HS-5 (cell line): ENCODE data around the gene TNK2.
"Not testable (repeated sequence)": the region's sequence is repeated elsewhere in the genome, so short reads cannot be mapped to it uniquely, and the experiment has no call there.

Experiments used
- DNase-seq: peaks from one replicate; pipeline ENCODE4 v3.0.0-alpha.2; 2012; ENCODE audit warnings: low read depth

Gene TNK2

DNA sequence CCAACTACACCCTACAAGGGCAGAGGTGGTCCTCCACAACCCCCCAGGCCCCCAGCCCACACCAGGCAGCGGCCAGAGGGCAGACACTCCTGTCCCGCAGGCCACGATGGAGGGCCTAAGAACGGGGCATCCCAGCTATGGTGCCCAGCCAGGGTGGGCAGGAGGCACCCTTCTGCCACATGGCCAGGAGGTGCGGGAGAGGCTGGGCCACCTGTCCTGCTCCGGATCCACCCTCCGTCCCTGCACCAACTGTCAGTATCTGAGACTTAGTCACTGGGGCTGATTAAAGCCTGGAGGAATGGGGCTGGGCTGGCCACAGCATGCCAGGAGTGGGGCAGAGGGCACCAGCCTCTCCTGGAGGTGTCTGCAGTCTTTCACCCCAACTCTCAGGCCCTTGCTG lies 37.9 kb downstream of the TNK2 start:
- DNase-seq, result no peak

DNA sequence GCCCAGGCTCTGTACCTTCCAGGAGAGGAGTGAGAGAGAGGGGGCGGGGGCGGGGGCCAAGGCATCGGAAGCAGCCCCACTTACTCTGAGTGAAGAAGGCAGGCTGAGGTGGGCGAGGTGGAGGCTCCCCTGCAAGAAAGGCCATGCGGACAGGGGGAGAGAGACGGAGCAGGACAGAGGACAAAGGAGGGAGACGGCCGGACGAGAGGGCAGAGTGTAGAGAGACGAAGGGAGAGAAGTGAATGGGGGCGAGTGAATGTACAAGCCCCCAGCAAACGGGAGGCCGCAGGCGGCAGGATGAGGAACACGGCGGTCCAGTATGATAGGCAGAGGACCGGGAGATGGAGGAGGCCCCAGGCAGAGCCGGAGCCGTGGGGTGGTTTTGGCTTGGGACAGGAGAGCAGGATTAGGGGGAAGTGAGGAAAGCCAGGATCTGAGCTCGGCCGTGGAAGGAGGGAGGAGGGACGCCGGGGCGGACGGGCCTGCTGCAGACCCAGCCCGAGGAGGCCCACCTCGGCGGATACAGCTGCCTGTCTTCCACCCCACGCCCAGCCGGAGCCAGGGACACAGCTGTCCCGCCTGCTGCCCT lies 38.8 kb downstream of the TNK2 start:
- no peak for DNase-seq

DNA sequence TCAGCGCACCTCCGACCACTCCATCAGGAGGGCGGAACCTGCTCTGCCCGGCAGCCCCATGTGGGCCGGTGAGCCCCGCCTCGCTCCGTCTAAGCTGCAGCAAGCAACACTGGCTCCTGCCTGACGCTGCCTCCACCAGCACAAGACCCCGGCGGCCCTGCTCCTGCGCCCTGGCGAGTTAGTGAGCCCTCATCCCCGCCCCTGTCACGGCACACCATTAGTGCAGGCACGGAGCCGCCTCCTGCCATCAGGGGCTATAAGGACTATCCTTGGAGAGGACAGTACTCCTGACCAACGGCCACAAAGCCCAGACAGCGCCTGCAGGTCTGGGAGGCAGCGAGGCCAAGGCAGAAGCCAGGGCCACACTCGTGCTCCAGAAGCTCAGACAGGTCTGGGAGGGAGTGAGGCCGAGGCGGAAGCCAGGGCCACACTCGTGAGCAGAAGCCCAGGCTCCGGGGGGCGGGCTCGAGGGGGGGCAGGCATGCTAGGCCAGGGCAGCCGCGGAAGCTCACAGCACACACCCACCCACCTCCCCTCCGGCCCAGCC lies 39.4 kb downstream of the TNK2 start:
- DNase-seq, result no peak

DNA sequence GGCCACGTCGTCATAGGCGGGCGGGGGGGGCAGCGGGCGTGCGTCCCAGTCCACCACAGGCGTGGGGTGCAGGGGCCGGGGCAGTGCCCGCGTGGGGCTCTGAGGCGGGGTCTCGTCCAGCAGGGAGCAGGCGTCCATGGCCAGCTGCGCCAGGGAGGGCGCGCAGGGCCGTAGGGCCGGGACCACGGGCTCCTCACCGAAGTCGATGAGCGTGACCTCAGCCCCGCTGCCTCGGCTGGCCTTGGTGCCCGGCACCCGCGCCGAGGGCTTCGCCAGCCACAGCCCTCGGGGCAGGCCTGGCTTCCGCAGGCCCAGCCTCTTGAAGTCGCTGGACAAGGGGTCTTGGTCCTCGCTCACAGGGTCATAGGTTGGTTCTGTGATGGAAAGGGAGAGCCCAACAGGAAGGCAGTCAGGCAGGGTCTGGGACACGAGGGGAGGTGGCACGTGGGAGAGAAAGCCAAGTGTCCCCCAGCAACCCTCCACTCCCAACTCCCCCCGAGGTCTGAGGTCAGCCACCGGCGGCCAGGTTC lies 40.0 kb downstream of the TNK2 start:
- no peak for DNase-seq

DNA sequence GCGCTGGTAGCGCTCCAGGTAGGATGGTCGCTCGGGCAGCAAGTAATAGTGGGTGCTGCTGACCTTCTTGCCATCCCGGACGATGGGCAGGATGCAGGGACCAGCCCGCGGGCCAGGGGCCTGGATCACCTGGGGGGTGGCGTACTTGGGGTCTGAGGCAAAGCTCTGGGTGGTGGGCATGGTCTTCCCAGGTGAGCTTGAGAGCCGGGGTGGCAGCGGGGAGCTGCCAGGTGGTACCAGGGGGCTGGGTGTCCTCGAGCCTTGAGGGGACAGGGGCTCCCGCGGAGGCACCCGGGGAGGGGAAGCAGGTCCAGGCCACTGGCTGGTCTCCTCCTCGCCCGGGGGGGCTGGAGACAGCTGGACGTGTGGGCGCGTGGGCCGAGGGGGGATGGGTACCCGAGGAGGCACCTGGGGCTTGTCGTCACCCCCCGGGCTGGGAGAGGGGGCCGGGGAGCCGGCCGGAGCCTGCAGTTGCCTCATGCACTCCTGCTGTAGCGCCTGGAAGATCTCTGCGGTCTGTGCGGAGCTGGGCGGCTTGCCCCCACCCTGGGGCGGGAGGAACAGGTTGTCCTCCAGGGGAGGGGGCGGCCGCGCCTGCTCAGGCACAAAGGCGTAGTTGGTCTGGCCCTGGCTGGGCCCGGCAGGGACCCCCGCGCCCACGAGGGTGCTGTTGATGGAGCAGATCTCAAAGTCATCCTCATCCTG lies 40.6 kb downstream of the TNK2 start:
- no peak for DNase-seq

DNA sequence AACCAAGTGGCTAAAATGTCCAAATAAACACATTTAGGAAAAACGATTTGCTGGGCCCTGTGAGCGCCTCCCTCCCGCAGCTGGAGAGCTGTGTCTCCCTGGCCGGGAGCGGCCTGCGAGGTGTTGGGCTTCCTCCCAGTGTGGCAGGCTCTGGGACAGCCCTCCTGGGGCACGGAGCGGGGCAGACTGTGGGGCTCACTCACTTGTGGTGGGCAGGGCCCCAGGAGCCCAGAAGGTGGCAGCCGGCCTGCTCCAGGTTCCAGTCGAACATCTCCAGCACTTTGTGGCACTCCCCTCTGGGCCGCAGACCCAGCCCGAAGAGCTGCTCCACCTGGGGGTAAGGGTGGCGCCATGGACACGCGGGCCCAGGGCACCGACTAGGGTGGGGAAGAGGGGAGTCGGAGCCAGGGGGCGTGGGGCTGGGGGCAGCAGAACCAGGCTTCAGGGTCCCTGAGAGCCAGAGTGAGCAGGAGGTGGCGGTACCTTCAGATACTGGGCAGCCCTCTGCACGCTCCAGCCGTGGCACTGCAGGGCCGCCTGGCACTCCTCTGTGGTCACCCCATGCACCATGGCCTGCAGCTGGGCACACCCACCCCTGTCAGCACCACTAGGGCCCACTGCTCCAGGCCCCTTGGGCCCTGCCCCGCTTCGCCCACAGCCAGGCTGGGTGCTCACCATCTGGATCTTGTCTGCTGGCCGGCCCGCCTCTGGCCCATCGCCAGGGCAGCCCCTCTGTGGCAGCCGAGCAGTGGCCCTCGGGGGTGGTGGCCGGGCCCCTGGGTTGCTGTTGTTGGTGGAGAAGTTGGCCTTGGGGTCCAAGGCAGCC lies 41.5 kb downstream of the TNK2 start:
- no peak for DNase-seq

DNA sequence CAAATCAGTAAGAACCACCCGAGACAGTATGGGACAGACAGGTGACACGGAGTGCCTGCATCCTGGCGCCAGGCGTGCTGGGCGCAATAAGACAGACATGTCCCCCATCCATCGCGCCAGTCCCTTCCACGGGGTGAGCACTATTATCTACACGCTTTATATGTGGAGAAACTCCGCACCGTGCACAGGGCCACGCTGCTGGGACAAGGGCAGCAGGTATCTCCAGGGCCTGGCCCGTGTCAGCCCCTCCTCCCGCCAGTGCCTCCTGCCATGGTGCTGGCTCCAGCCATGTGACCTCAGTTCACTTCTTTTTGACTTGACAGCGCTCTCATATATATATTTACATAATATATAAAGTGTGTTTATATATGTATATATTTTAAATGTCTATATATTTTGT lies 42.6 kb downstream of the TNK2 start:
- no peak for DNase-seq

DNA sequence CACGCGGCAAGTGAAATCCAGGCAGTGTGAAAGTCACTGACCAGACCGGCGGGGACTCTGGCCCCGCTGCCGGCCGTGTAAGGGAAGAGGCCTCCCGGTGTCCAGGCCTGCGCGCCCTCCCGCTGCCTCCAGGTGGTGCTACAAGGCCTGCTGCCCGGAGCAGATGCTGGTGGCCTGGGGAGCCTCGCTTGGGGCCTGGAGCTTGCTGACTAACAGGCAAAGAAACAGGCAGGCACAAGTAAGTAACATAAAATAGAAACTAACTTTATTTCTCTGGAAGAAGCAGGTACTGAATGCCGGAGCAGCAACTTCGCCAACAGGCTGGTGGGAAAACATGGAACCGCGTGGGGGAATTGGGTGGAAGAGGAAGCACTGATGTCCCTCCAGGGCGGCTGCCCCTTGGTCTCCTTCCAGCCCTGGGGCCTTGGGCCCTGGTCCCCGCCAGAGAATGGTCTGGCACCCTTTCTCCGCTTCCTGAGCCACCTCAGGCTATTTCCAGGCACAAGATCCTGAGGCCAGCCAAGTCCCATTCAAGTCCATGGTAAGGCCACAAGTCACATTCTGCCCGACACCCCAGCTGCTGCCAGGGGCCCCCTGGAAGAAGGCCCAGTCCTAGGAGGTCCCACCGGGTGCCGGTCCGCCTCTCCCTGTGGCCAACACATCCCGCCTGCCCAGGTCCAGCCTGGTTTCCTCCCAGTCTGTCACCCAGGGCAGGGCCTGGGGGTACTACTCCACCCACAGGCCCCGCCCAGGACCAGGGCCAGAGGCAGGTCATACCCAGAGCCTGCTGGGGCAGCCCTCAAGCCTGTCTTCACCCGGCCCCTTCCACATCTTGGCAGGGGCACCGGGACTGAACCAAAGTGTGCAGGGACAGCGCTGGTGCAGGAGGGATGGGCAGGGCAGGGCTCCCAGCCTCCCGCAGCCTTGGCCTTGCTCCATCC lies 45.0 kb downstream of the TNK2 start:
- peak; percentile 15 for DNase-seq

DNA sequence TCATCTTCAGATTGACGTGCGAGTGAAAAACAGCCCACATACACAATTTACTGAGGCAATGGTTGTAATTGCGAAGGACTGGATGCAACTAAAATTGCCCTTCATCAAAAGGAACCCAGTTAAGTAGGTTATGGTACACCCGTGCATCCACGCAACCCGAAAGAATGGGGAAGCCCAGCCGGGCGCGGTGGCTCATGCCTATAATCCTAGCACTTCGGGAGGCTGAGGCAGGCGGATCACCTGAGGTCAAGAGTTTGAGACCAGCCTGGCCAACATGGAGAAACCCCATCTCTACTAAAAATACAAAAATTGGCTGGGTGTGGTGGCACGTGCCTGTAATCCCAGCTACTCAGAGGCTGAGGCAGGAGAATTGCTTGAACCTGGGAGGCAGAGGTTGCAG lies 46.0 kb downstream of the TNK2 start:
- not testable (repeated sequence) for DNase-seq

DNA sequence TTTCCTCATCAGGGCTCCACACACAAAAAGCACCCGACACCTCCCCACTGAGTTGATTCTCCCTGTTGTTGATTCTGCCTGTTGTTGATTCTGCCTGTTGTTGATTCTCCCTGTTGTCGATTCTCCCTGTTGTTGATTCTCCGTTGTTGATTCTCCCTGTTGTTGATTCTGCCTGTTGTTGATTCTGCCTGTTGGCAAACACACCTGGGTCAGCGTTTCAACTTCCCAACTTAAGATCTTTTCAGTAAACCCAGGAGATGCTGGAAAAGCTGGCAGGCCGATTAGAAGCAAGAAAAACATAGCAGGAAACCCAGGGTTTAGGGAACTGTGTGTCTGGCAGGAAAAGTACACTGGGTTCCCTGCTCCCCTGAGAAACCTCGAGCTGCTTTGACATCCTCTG lies 47.9 kb downstream of the TNK2 start:
- no peak for DNase-seq

DNA sequence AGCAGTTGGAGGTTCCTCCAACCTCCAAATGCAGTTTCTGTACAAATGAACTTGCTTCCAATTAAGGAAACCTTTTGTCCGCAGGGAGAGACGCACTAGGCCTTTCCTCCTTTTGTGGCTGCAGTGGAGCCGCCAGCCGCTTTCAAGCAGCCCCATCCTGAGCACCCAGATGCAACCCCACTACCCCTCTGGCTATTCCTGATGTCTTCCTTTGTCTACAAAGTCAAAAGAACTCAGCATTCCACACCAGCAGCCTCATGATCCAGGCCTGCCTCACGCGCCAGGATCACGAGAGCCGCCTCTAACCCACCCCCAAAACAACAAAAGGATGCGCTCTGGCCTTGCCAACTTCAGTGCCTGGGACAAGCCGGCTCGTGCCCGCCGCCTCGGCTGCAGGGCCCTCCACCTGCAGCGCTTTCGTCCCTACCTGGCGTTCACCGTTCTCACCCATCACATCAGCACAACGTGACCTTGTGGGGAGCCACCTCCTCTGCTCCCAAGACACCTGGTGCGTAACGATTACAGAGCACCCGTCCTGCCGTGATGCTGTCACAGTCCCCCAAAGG lies 48.4 kb downstream of the TNK2 start:
- DNase-seq, result no peak

DNA sequence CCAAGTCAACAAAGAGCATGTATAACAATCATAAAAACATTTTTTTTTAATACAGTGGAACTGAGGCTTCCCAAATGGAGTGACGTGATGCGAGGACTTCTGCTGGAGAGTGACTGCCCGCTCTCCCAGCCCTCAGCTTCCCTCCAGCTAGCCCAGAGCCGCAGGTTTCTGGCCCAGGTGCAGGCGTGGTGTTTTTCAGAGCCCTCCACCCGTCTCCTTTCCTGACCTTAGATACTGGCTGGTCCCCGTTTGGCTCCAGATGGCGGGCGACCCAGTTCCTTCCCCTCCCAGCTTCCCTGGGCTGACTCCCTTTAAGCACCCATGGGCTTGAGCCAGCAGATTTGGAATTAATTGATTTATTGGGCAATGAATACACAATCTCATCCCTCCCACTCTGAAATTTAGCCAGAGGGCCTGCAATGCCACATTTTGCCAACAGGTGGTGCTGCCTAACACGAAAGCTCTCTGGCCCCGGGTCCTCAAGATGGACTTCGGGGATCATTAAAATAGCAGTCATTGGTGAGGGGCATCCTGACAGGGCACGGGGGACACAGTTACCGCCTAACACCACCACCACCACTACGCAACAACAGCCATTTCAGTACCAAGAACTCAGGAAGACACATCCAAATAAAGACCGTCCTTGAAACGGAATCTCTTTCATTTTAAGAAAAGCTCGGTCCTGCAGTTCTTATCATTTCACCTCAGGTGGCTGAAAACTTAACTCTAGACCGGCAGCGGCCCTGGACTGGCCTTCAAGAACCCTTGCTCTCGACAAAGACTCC lies 49.1 kb downstream of the TNK2 start:
- DNase-seq, result peak; percentile 23

DNA sequence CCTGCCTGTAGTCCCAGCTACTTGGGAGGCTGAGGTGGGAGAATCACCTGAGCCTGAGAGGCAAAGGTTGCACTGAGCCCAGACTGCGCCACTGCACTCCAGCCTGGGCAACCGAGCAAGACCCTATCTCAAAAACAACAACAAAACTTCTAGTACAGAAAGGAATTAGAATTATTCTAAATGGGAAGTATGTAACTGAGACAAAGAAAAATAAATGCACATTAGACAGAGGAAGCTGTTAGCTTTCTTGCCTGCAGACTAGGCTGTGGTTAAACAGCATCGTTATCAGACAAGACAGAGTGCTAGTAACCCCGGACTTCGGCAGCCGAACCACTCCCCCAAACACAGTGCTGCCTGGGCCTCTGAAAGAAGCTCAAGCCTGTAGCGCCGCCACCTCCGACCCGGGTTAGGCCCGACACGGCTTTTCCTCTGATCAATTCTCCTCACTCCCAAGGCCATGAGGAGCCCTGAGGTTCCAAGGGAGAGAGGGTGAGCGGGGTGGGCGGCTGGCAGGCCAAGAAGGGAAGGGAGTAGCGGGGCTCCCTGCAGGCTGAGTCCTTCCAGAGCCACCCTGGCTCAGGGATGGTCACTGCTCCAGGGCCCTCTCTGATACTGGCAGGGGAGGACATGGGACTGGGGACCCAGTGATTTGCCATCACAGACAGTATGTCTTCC lies 51.8 kb downstream of the TNK2 start:
- no peak for DNase-seq

DNA sequence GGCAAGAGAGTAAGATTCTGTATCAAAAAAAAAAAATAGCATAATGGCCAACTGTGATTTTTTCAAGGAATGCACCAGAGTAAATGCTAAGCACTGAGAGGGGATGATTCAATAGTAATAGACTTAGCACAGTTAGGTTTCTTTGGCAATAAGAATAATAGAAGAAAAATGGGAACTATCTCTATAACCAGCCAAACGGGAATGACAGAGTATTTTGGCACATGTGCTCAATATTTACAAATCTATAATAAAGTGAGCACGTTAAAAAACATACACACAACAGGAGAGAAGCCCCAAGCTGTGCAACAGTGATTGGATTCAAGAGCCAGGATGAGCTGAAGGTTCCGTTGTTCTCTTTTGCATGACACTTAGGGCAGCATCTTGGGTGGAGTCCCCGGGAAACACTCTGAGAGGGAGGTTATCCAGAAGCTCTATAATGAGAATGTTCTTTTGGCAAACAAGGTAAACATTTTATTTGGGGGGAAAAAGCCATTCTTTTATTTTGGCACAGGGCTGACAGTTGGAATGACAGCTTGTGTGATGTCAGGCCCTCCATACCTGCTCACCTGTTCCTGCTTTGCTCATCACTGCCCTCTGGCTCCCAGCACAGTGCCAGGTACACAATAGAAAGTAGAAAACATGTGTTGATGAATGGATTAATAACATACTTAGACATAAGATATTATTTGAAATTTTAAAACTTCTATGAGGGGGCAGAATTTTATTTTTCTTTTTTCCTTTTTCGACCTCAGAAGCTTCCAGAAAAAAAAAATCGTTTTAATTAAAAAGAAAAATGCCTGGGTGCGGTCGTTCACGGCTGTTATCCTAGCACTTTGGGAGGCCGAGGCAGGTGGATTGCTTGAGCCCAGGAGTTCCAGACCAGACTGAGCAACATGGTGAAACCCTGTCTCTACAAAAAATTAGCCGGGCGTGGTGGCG lies 52.6 kb downstream of the TNK2 start:
- no peak for DNase-seq

DNA sequence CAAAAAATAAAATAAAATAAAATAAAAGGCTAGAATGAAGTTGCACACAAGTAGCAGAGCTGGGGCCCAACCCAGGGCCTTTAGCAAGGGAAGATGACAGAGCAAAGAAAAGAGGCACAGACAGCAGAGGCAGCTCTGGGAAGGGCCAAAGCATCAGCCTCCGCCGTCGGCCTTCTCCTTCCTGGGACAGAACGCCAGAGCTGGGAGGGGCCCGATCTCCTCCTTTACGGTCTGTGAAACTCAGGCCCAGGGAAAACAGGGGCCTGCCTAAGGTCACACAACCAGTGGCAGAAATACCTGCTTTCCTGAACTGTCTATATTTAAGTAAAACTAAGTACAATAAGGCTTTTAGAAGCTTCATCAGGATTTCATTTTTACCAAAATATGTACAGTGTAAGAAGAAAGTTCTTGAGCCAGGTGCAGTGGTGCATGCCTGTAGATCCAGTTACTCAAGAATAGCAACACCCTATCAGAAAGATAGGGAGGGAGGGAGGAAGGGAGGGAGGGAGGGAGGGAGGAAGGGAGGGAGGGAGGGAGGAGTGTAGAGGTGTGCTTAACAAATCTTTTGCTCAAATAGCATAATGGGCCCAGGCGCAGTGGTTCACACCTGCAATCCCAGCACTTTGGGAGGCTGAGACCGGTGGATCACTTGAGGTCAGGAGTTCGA lies 53.6 kb downstream of the TNK2 start:
- DNase-seq, result no peak

DNA sequence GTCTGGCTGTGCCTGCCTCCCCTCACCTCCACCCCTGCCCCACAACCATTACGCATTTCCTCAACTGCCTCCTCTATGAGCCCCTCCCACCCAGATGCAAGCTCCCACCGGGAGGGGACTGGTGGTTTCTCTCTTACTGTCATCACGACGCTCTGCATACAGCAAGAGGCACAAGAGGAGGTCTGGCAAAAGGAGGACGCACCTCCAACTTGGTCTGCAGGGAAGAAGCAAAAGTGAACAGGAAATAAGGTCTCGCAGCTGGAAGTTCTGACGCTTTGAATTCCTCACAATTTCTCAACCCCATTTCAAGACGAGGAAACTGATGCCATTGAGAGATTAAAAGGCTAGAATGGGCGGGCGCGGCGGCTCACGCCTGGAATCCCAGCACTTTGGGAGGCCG lies 54.4 kb downstream of the TNK2 start:
- DNase-seq, result no peak

DNA sequence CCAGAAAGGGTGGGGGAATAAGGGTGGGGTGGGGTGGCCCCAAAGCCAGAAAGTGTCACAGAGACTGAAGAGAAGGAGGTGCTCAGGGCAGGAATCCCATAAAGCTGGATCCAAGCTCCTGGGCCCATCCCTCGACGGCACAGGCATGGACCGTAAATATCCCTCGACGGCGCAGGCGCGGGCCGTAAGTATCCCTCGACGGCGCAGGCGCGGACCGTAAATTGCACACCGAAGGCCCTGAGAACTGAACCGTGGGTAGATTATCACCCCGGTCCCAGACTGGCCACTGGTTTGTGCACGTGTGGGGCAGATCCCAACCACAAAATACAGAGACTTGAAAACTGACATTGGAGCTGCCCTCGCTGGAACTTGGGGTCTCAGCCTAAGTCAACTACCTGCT lies 55.3 kb downstream of the TNK2 start:
- no peak for DNase-seq

DNA sequence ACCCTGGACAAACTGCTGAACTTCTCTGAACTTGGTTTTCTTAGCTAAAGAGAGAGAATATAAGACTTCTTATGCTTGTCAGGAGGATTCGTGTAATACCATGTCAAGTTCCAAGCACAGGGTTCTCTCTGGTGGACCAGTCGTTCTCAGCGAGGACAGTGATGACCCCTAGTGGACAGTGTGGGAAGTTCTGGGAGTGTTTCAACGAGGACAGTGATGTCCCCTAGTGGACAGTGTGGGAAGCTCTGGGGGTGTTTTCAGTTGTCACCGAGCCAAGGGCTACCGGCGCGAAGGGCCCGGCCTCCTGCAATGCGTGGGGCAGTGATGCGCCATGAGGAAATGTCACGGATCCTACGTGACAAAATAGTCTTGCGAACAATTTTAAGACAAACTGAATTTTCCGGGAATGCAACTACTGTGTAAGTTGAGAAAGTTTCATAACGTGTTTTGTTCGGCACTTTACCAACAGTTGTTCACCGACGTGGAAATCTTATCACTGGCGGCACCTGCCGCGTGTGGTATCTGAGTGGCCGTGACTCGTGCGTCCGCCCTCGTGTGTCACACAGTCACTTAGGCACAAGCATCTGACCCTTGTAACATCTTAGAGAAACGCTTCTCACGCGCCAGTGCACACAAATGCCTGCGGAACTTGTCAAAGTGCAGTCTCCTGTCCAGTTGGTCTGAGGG lies 57.4 kb downstream of the TNK2 start:
- peak; percentile 78 for DNase-seq
